MM.1S (cell line): Measurements from ENCODE around the gene NHSL2.

Experiments used
- DNase-seq: peaks from one replicate; pipeline ENCODE4 v3.0.0-alpha.2; 2015
- H2AFZ ChIP-seq: fragments of 300-600 bp; sonication (generic); 2 replicates; pipeline ENCODE4 v1.6.0; 2016; ENCODE audit warnings: antibody characterized with exemption, low read length
- H3F3A ChIP-seq: fragments of 300-600 bp; sonication (generic); 2 replicates; pipeline ENCODE4 v1.6.1; 2016; ENCODE audit warnings: mild to moderate bottlenecking, antibody characterized with exemption, low read length, moderate library complexity, mixed read lengths; ENCODE audit not compliant: insufficient read depth
- H3K27ac ChIP-seq: fragments of 300-600 bp; sonication (generic); 2 replicates; pipeline ENCODE4 v1.5.1; 2016; ENCODE audit warnings: mild to moderate bottlenecking, low read length
- H3K27me3 ChIP-seq: fragments of 300-600 bp; sonication (generic); replicated peaks from 2 replicates; pipeline ENCODE4 v1.6.0; 2016; ENCODE audit warnings: low read length; ENCODE audit not compliant: insufficient read depth
- H3K36me3 ChIP-seq: fragments of 300-600 bp; sonication (generic); replicated peaks from 2 replicates; pipeline ENCODE4 v1.6.1; 2016; ENCODE audit warnings: mild to moderate bottlenecking, low read length, mixed read lengths; ENCODE audit not compliant: insufficient read depth
- H3K4me1 ChIP-seq: fragments of 300-600 bp; sonication (generic); 2 replicates; pipeline ENCODE4 v1.6.1; 2016; ENCODE audit warnings: low read length, mixed read lengths
- H3K4me2 ChIP-seq: fragments of 300-600 bp; sonication (generic); 2 replicates; pipeline ENCODE4 v1.6.0; 2016; ENCODE audit warnings: low read depth, low read length
- H3K4me3 ChIP-seq: fragments of 300-600 bp; sonication (generic); 2 replicates; pipeline ENCODE4 v1.5.1; 2016; ENCODE audit warnings: low read length, mixed read lengths
- H3K79me2 ChIP-seq: fragments of 300-600 bp; sonication (generic); 2 replicates; pipeline ENCODE4 v1.6.1; 2016; ENCODE audit warnings: mixed run types, low read length, mixed read lengths
- H3K9ac ChIP-seq: fragments of 300-600 bp; sonication (generic); 2 replicates; pipeline ENCODE4 v1.6.1; 2016; ENCODE audit warnings: low read length, mixed read lengths
- H3K9me2 ChIP-seq: fragments of 300-600 bp; sonication (generic); replicated peaks from 2 replicates; pipeline ENCODE4 v1.6.1; 2016; ENCODE audit warnings: mild to moderate bottlenecking, low read length, mixed read lengths; ENCODE audit not compliant: insufficient read depth
- H3K9me3 ChIP-seq: fragments of 300-600 bp; sonication (generic); replicated peaks from 2 replicates; pipeline ENCODE4 v1.6.1; 2016; ENCODE audit warnings: mild to moderate bottlenecking, low read length, mixed read lengths; ENCODE audit not compliant: insufficient read depth
- H4K20me1 ChIP-seq: fragments of 300-600 bp; sonication (generic); 2 replicates; pipeline ENCODE4 v1.6.1; 2016; ENCODE audit warnings: mild to moderate bottlenecking, low read length, moderate library complexity, mixed read lengths; ENCODE audit not compliant: insufficient read depth
- CTCF ChIP-seq: fragments of 300-600 bp; sonication (generic); IDR thresholded peaks from 2 replicates; pipeline ENCODE4 v1.5.1; 2016; ENCODE audit warnings: antibody characterized with exemption, low read length, mixed read lengths
- EZH2 ChIP-seq: fragments of 300-600 bp; sonication (generic); optimal IDR thresholded peaks from 2 replicates; pipeline ENCODE3; 2017; ENCODE audit warnings: low read depth, mild to moderate bottlenecking, antibody characterized with exemption, low read length, mixed read lengths
- EZH2phosphoT487 ChIP-seq: fragments of 300-600 bp; sonication (generic); IDR thresholded peaks from 2 replicates; pipeline ENCODE4 v1.6.1; 2018; ENCODE audit warnings: antibody characterized with exemption, low read length

NHSL2 gene

GRCh38 chrX:72127332-72127731, 216.7 kb downstream of the NHSL2 start:
- Histone ChIP-seq H3K27ac (no peak overlapping the region), H3K36me3 (no peaks in the 10 kb centered on the region), H3K9me2 (no peaks in the 10 kb centered on the region), H3K27me3 (no peaks in the 10 kb centered on the region), H3K4me1 (peaks cover 12% of the 10 kb centered on the region; the same call in 1 of the 2 replicates), H4K20me1 (no peaks in the 10 kb centered on the region), H3F3A (no peaks in the 10 kb centered on the region), H3K79me2 (no peaks in the 10 kb centered on the region), H2AFZ (no peak overlapping the region), H3K4me3 (no peak overlapping the region), H3K4me2 (no peak overlapping the region), H3K9me3 (no peaks in the 10 kb centered on the region), H3K9ac (no peak overlapping the region)
- DNase-seq = no peak
- no peak for TF ChIP-seq EZH2
- TF ChIP-seq CTCF = no peak
- no peak for TF ChIP-seq EZH2phosphoT487

- H3K9ac ChIP-seq = no peak overlapping the region
- no peaks in the 10 kb centered on the region for H4K20me1 ChIP-seq
- H3K4me1 ChIP-seq = 0 out of 2 replicates have a peak, but pooled peaks cover 10% of the 10 kb centered on the region
- H3K9me2 ChIP-seq = no peaks in the 10 kb centered on the region
- H3F3A ChIP-seq = no peaks in the 10 kb centered on the region
- H3K4me3 ChIP-seq = no peak overlapping the region
- H2AFZ ChIP-seq = no peak overlapping the region
- H3K9me3 ChIP-seq = no peaks in the 10 kb centered on the region
- no peak overlapping the region for H3K4me2 ChIP-seq
- H3K27ac ChIP-seq = no peak overlapping the region
- H3K27me3 ChIP-seq = no peaks in the 10 kb centered on the region
- TF ChIP-seq EZH2 = no peak
- H3K36me3 ChIP-seq = no peaks in the 10 kb centered on the region
- no peak for DNase-seq
- no peaks in the 10 kb centered on the region for H3K79me2 ChIP-seq
These were observed 217.7 kb downstream of the NHSL2 start for GRCh38 chrX:72128183-72128834.

DNA sequence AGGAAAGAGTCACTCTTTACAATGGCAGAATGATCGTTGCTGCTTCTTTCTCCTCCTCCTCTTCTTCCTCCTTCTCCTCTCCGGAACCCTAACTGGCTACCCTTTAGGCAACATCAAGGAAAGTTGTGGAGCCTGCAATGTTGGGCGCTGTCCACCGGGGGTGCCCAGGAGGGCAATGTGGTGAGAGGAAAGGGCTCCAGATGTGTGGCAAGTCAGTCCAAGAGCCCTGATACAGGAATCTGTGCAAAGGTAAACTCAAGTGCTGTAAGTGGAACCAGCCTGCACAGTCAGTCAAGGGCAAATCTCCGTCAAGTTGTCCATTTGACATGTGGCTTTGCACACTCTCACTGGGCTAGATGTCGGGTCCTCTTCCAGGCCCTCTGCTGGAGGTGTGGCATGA, 218.2 kb downstream of the NHSL2 start:
- no peaks in the 10 kb centered on the region for H3K27me3 ChIP-seq
- no peak overlapping the region for H3K27ac ChIP-seq
- no peaks in the 10 kb centered on the region for H3K9me2 ChIP-seq
- H3K79me2 ChIP-seq = no peaks in the 10 kb centered on the region
- no peak overlapping the region for H3K4me3 ChIP-seq
- no peak overlapping the region for H3K4me2 ChIP-seq
- H2AFZ ChIP-seq = no peak overlapping the region
- H3F3A ChIP-seq = no peaks in the 10 kb centered on the region
- DNase-seq = no peak
- TF ChIP-seq EZH2 (no peak), CTCF (peak; percentile 47)
- H3K36me3 ChIP-seq = no peaks in the 10 kb centered on the region
- 0 out of 2 replicates have a peak, but pooled peaks cover 10% of the 10 kb centered on the region for H3K4me1 ChIP-seq
- no peaks in the 10 kb centered on the region for H3K9me3 ChIP-seq
- H3K9ac ChIP-seq = no peak overlapping the region
- no peaks in the 10 kb centered on the region for H4K20me1 ChIP-seq

- no peaks in the 10 kb centered on the region for H3K9me2 ChIP-seq
- H3K36me3 ChIP-seq = no peaks in the 10 kb centered on the region
- no peak overlapping the region for H2AFZ ChIP-seq
- no peak overlapping the region for H3K9ac ChIP-seq
- no peaks in the 10 kb centered on the region for H3K79me2 ChIP-seq
- H3K9me3 ChIP-seq = no peaks in the 10 kb centered on the region
- H3K4me1 ChIP-seq = 0 out of 2 replicates have a peak, but pooled peaks cover 10% of the 10 kb centered on the region
- no peak overlapping the region for H3K27ac ChIP-seq
- H3K4me2 ChIP-seq = no peak overlapping the region
- no peaks in the 10 kb centered on the region for H3K27me3 ChIP-seq
- no peaks in the 10 kb centered on the region for H4K20me1 ChIP-seq
- no peak for TF ChIP-seq EZH2
- TF ChIP-seq CTCF = no peak
- no peak for TF ChIP-seq EZH2phosphoT487
- DNase-seq = no peak
- H3F3A ChIP-seq = no peaks in the 10 kb centered on the region
- no peak overlapping the region for H3K4me3 ChIP-seq
These were observed 219.0 kb downstream of the NHSL2 start for GRCh38 chrX:72129661-72130060.
